A549 (cell line): ENCODE results near the gene TTC13. TPM values are rescaled to one million over a fixed set of nuclear protein-coding genes. Genes with fewer than 3 reads are reported as not detected.

Source experiments
- ATAC-seq, 2 experiments: fragments of 200-7000 bp in 1 of 2; fragments of >200 bp in 1 of 2; cut with Nextera tagmentation in 1 of 2; cut with Tn5 transposase in 1 of 2; 3 replicates each; pipeline versions ENCODE4 v1.8.0 to v1.9.1; 2018 to 2020; ENCODE audit warnings: mild to moderate bottlenecking in 1 of 2, moderate library complexity in 1 of 2
- CTCF ChIA-PET: fragments of 300-600 bp; sonication (Branson Sonifier 250); formaldehyde crosslinking; extraction: SDS; loops from one replicate; lab custom pipeline; 2021; ENCODE audit warnings: antibody characterized with exemption, inconsistent platforms; lab: Yijun Ruan, JAX
- POLR2A ChIA-PET: fragments of 350-600 bp; formaldehyde crosslinking; extraction: SDS; loops from one replicate; lab custom pipeline; 2021; ENCODE audit warnings: antibody characterized with exemption, inconsistent platforms; lab: Yijun Ruan, JAX
- DNase-seq, 2 experiments: peaks; one replicate each; pipeline versions ENCODE4 v3.0.0 to v3.0.0-alpha.2; 2011 to 2016; ENCODE audit warnings: low read depth in 1 of 2, low spot score in 1 of 2
- FAIRE-seq: peaks from 2 replicates; lab custom pipeline; 2011; peaks lifted over from hg19 to GRCh38; lab: Jason Lieb, UNC
- H3K27ac ChIP-seq, 2 experiments: fragments of >200 bp; sonication (Bioruptor Twin); formaldehyde crosslinking; 3 replicates each; pipeline ENCODE4 v1.5.1; 2016 to 2017
- H3K4me1 ChIP-seq: fragments of >200 bp; sonication (Bioruptor Twin); formaldehyde crosslinking; 3 replicates; pipeline ENCODE4 v1.6.1; 2016
- H3K4me2 ChIP-seq: fragments of >200 bp; sonication (Bioruptor Twin); formaldehyde crosslinking; 3 replicates; pipeline ENCODE4 v1.6.1; 2016
- H3K4me3 ChIP-seq: fragments of >200 bp; sonication (Bioruptor Twin); formaldehyde crosslinking; 3 replicates; pipeline ENCODE4 v1.5.1; 2016
- H3K9me3 ChIP-seq: fragments of >200 bp; sonication (Bioruptor Twin); formaldehyde crosslinking; 3 replicates; pipeline ENCODE4 v1.6.1; 2016
- CBX2 ChIP-seq: fragments of 200-600 bp; sonication (generic); IDR thresholded peaks from 2 replicates; pipeline ENCODE4 v1.6.1; 2016; ENCODE audit warnings: low read depth, mild to moderate bottlenecking, borderline replicate concordance
- CBX8 ChIP-seq: fragments of 200-600 bp; sonication (generic); IDR thresholded peaks from 2 replicates; pipeline ENCODE4 v1.6.1; 2016
- CHD2 ChIP-seq: fragments of 150-350 bp; IDR thresholded peaks from 2 replicates; pipeline ENCODE4 v1.6.1; 2014; ENCODE audit warnings: low read length; ENCODE audit not compliant: partially characterized antibody
- EHMT2 ChIP-seq: fragments of 200-600 bp; sonication (generic); IDR thresholded peaks from 2 replicates; pipeline ENCODE4 v1.6.1; 2016; ENCODE audit warnings: antibody characterized with exemption, low read depth, mild to moderate bottlenecking, moderate library complexity
- ELK1 ChIP-seq: fragments of 150-350 bp; IDR thresholded peaks from 2 replicates; pipeline ENCODE4 v1.6.1; 2014; ENCODE audit warnings: low read depth, mild to moderate bottlenecking, low read length
- FOXS1 ChIP-seq: fragments of 250-450 bp; sonication (Bioruptor Pico); IDR thresholded peaks from 2 replicates; pipeline ENCODE4 v1.5.0; 2020; ENCODE audit warnings: mild to moderate bottlenecking, moderate library complexity
- GATA3 ChIP-seq: IDR thresholded peaks from 2 replicates; pipeline ENCODE4 v1.6.1; 2012; ENCODE audit warnings: borderline replicate concordance
- HEYL ChIP-seq: fragments of 250-450 bp; sonication (Bioruptor Pico); IDR thresholded peaks from 2 replicates; pipeline ENCODE4 v1.8.0; 2021; ENCODE audit warnings: mild to moderate bottlenecking, moderate library complexity
- HOXA7 ChIP-seq: fragments of 250-450 bp; sonication (Bioruptor Pico); IDR thresholded peaks from 2 replicates; pipeline ENCODE4 v1.5.0; 2020; ENCODE audit warnings: mild to moderate bottlenecking, moderate library complexity
- HOXB5 ChIP-seq: fragments of 250-450 bp; sonication (Bioruptor Pico); IDR thresholded peaks from 2 replicates; pipeline ENCODE4 v1.5.0; 2020; ENCODE audit warnings: mild to moderate bottlenecking, moderate library complexity
- KDM5A ChIP-seq: fragments of 200-600 bp; sonication (generic); IDR thresholded peaks from 2 replicates; pipeline ENCODE4 v1.6.1; 2016; ENCODE audit warnings: antibody characterized with exemption, mild to moderate bottlenecking
- MAX ChIP-seq: IDR thresholded peaks from 2 replicates; pipeline ENCODE4 v1.6.1; 2012
- NFE2L2 ChIP-seq: fragments of 150-350 bp; conservative IDR thresholded peaks from 2 replicates; pipeline ENCODE4 v1.6.1; 2014; ENCODE audit warnings: low read length
- POLR2A ChIP-seq: IDR thresholded peaks from 2 replicates; pipeline ENCODE4 v1.6.1; 2012; ENCODE audit warnings: mild to moderate bottlenecking, low read length
- RAD21 ChIP-seq, 2 experiments: fragments of >200 bp in 1 of 2; sonication (Bioruptor Twin) in 1 of 2; formaldehyde crosslinking in 1 of 2; IDR thresholded peaks in 1 of 2; conservative IDR thresholded peaks in 1 of 2; 2 replicates in 1 of 2; 3 replicates in 1 of 2; pipeline ENCODE4 v1.6.1; 2012 to 2018; ENCODE audit warnings: inconsistent platforms in 1 of 2
- RCOR1 ChIP-seq: fragments of 150-350 bp; IDR thresholded peaks from 2 replicates; pipeline ENCODE4 v1.6.1; 2014; ENCODE audit warnings: antibody characterized with exemption, low read length, low read depth
- REST ChIP-seq: fragments of 200-600 bp; sonication (generic); IDR thresholded peaks from 2 replicates; pipeline ENCODE4 v1.6.1; 2016; ENCODE audit warnings: antibody characterized with exemption, mild to moderate bottlenecking, moderate library complexity
- RNF2 ChIP-seq: fragments of 200-600 bp; sonication (generic); IDR thresholded peaks from 2 replicates; pipeline ENCODE4 v1.6.1; 2016; ENCODE audit warnings: low read depth, mild to moderate bottlenecking, antibody characterized with exemption, moderate library complexity, borderline replicate concordance
- SMC3 ChIP-seq: fragments of >200 bp; sonication (Bioruptor Twin); formaldehyde crosslinking; IDR thresholded peaks from 3 replicates; pipeline ENCODE4 v1.6.1; 2018; ENCODE audit warnings: inconsistent platforms
- TP53 ChIP-seq: fragments of 250-450 bp; sonication (Bioruptor Pico); IDR thresholded peaks from 2 replicates; pipeline ENCODE4 v1.5.0; 2021; ENCODE audit warnings: mild to moderate bottlenecking, moderate library complexity
- ZC3H11A ChIP-seq: fragments of 450-650 bp; IDR thresholded peaks from 2 replicates; pipeline ENCODE4 v1.6.1; 2014; ENCODE audit warnings: antibody characterized with exemption, mild to moderate bottlenecking
- WGBS: methylation state at CpG from one replicate; pipeline ENCODE4 v1.1.6; 2017; ENCODE audit errors: missing lambda C conversion rate; 5-methylcytosine and 5-hydroxymethylcytosine counted together
- polyA plus RNA-seq, 4 experiments: library from polyadenylated mRNA; depleted of rRNA in 3 of 4; stranded (reverse); fragments of >200 nt; fragmentation: RNase III in 1 of 4; extraction: RNeasy Plus Mini Kit Qiagen cat#74134 plus additional on column Dnase treatment in 1 of 4; gene quantifications; 2 replicates in 3 of 4; 3 replicates in 1 of 4; pipeline ENCODE4 v1.2.3, GENCODE V29; 2011 to 2017
- TF ChIP-seq, protein P1 (sequence below): fragments of 450-650 bp; IDR thresholded peaks from 2 replicates; pipeline ENCODE4 v1.6.1; 2014; ENCODE audit warnings: antibody characterized with exemption
- TF ChIP-seq, protein P2 (sequence below): fragments of >200 bp; sonication (Bioruptor Twin); formaldehyde crosslinking; IDR thresholded peaks from 2 replicates; pipeline ENCODE4 v1.6.1; 2016
- TF ChIP-seq, protein P3 (sequence below): fragments of >200 bp; sonication (Bioruptor Twin); formaldehyde crosslinking; IDR thresholded peaks from 3 replicates; pipeline ENCODE4 v1.5.1; 2016

Gene TTC13
- polyA plus RNA-seq, 2 of the 4 experiments (the other 2 are of a cell fraction), result 12.5 to 22.7 TPM

GRCh38 chr1:230884646-230885045 is 94.0 kb downstream of the TTC13 start:
- ChIA-PET CTCF (interaction anchor here (0.6 kb wide), 1 partner anchor 33 kb away, joined by 4 read pairs; no protein-coding TSS in a partner anchor), POLR2A (no interaction called here)
- FAIRE-seq, result no peak

GRCh38 chr1:230883967-230884366 is 94.7 kb downstream of the TTC13 start:
- POLR2A ChIA-PET, result interaction anchor here (0.8 kb wide), 1 partner anchor 87 kb away, joined by 4 read pairs; no protein-coding TSS in a partner anchor
- DNase-seq (no peak), FAIRE-seq (no peak), ATAC-seq (no peak)
- Histone ChIP-seq H3K4me1 (no peaks in the 10 kb centered on the region), H3K4me2 (no peak overlapping the region), H3K27ac (no peak overlapping the region), H3K9me3 (peaks cover 17% of the 10 kb centered on the region), H3K4me3 (no peak overlapping the region)
- TF ChIP-seq EHMT2 (no peak), KDM5A (no peak), RAD21 (conservative IDR thresholded peaks at IDR 0.05 in 1 of 2, IDR thresholded peaks at IDR 0.05 in 1 of 2) (no peak), ZC3H11A (no peak), SMC3 (no peak), FOXS1 (no peak), CHD2 (no peak), ELK1 (no peak), NFE2L2 (no peak), HOXB5 (no peak), RCOR1 (no peak), GATA3 (no peak)
- TF ChIP-seq, protein P1, sequence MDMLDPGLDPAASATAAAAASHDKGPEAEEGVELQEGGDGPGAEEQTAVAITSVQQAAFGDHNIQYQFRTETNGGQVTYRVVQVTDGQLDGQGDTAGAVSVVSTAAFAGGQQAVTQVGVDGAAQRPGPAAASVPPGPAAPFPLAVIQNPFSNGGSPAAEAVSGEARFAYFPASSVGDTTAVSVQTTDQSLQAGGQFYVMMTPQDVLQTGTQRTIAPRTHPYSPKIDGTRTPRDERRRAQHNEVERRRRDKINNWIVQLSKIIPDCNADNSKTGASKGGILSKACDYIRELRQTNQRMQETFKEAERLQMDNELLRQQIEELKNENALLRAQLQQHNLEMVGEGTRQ, result no peak
- TF ChIP-seq, protein P2, sequence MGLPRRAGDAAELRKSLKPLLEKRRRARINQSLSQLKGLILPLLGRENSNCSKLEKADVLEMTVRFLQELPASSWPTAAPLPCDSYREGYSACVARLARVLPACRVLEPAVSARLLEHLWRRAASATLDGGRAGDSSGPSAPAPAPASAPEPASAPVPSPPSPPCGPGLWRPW, result no peak
- 57% methylated on average over 4 of the region's 4 CpGs for WGBS
- CTCF ChIA-PET, result no interaction called here

More at GRCh38 chr1:230884646-230885045, 94.0 kb downstream of the TTC13 start:
- TF ChIP-seq HOXB5 (no peak), EHMT2 (no peak), RNF2 (no peak)
- TF ChIP-seq, protein P3, sequence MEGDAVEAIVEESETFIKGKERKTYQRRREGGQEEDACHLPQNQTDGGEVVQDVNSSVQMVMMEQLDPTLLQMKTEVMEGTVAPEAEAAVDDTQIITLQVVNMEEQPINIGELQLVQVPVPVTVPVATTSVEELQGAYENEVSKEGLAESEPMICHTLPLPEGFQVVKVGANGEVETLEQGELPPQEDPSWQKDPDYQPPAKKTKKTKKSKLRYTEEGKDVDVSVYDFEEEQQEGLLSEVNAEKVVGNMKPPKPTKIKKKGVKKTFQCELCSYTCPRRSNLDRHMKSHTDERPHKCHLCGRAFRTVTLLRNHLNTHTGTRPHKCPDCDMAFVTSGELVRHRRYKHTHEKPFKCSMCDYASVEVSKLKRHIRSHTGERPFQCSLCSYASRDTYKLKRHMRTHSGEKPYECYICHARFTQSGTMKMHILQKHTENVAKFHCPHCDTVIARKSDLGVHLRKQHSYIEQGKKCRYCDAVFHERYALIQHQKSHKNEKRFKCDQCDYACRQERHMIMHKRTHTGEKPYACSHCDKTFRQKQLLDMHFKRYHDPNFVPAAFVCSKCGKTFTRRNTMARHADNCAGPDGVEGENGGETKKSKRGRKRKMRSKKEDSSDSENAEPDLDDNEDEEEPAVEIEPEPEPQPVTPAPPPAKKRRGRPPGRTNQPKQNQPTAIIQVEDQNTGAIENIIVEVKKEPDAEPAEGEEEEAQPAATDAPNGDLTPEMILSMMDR, result no peak
- TF ChIP-seq, all 56 proteins: peak for 0
- H3K4me2 ChIP-seq, result no peak overlapping the region
- H3K9me3 ChIP-seq, result peaks cover 17% of the 10 kb centered on the region
- H3K4me3 ChIP-seq, result no peak overlapping the region
- no peak for DNase-seq
- no peak overlapping the region for H3K27ac ChIP-seq
- ATAC-seq, result no peak
- WGBS, result 36% methylated on average over 2 of the region's 2 CpGs
- no peaks in the 10 kb centered on the region for H3K4me1 ChIP-seq

- ATAC-seq (no peak), FAIRE-seq (no peak), DNase-seq (no peak)
- ChIA-PET POLR2A (no interaction called here), CTCF (no interaction called here)
- WGBS, result 67% methylated on average over 5 of the region's 8 CpGs
- no peak overlapping the region for H3K4me3 ChIP-seq
- no peak overlapping the region for H3K27ac ChIP-seq
- no peak overlapping the region for H3K4me2 ChIP-seq
- H3K9me3 ChIP-seq, result peaks cover 8% of the 10 kb centered on the region
- H3K4me1 ChIP-seq, result no peaks in the 10 kb centered on the region
- TF ChIP-seq REST, result no peak
- no peak for TF ChIP-seq CBX8
- TF ChIP-seq POLR2A, result no peak
- no peak for TF ChIP-seq TP53 (CRISPR knock-in tag)
- TF ChIP-seq NFE2L2, result no peak
- no peak for TF ChIP-seq HEYL
- no peak for TF ChIP-seq HOXB5
- no peak for TF ChIP-seq MAX
- TF ChIP-seq, protein P2, result no peak
- TF ChIP-seq, protein P1, result no peak
- no peak for TF ChIP-seq HOXA7
- no peak for TF ChIP-seq RCOR1
- no peak for TF ChIP-seq CBX2
These were observed 98.9 kb downstream of the TTC13 start for GRCh38 chr1:230879778-230880177.
